GF-D8 (cell line): ENCODE results near the gene DENND1A.
"Not testable (repeated sequence)": the region's sequence is repeated elsewhere in the genome, so short reads cannot be mapped to it uniquely, and the experiment has no call there.

Source experiments
- DNase-seq: peaks from one replicate; lab custom pipeline; 2025; lab: John Stamatoyannopoulos, UW

The DENND1A gene

DNA sequence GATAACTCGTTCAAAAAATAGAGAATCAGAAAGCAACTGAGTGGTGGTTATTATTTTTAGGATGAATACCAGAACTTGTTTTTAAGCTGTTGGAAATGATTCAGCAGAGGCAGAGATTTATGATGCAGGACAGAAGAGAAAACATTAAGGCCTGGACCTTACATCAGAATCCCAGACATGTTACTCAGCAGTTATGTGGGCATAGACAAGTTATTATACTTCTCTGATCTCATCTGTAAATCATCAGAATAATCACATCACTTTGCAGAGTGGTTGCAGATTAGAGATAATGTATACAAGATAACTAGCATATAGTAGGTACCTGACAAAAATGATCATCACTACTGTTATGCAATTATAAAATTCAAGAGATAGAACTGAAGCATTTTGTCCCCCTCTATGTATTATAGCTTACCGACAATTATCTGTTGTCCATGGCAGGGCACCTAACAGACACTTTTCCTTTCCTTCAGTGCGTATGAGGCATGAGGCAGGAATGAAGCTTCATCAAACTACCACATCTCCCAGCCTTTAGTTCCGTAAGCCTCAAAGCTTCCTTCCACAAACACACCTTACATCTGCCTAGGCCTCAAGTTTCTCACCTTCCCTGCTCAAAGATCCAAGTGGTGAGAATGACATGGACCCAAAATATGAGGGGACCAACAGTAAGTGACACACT is 165.9 kb downstream of the DENND1A start:
- DNase-seq = no peak

DNA sequence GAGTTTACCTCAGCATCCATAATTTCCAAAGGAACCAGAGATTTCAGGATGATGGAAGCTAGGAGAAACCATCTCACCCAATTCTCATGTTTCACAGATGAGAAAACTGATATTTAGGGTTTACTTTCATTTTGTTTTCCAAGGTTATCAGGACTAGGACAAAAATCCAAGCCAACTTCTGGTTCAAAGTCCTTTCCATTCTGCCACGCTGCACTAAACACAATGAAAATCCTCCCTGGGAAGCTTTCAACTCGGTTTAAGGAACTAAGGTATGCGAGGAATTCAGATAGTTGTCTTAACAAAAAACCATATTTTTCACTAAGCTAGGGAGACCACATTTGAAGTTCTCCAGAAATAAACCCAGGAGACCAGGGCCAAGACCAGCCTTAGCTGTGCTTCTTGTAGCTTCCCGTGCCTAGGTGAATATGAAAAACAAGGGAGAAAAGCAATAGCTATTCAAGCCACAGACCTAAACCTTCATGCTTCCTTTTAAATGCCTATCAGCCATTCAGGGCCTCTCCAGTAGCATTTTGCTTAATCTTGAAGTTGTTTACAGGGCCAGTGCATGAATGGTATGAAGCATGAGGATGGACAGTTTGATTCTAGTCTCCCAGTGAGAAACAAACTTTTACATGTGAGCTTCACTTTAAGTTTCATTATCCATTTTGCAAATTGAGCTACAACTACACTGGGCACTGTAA is 167.9 kb downstream of the DENND1A start:
- DNase-seq = no peak

DNA sequence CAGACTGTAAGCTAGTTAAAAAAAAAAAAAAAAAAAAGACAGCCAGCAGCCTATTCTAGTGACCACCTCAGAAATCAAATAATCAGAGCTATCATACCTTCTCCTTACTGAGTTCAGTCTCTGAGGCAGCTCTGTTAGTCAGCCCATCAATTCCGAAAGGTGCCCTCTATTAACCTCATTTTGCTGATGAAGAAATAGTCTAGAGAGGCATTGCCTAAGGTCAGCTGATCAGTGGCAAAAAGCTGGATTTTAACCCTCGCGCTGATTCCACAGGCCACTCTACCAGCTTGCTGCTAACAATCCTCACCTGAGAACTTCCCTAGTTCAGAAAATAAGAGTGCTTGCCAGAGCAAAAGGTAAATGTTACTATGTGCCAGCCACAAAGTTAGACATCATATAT is 172.0 kb downstream of the DENND1A start:
- no peak for DNase-seq

DNA sequence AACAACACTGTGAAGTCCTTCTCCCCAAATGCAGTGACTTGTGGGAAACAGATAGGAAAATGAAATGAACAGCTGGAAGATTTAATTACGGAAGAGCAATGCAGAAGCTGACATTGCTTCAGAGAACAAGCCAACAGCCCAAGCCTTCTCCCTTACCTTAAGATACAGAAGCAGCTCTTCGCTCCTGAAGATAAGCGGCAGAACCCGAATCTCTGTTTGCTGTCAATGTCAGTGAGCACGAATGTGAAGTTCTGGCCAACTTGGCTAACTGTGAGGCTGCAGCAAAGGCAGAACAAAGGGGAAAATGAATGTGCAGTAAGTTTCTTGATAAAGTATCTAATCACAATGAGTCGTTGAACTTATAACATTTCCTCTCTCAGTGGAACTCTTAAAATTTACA is 172.4 kb downstream of the DENND1A start:
- DNase-seq = no peak

DNA sequence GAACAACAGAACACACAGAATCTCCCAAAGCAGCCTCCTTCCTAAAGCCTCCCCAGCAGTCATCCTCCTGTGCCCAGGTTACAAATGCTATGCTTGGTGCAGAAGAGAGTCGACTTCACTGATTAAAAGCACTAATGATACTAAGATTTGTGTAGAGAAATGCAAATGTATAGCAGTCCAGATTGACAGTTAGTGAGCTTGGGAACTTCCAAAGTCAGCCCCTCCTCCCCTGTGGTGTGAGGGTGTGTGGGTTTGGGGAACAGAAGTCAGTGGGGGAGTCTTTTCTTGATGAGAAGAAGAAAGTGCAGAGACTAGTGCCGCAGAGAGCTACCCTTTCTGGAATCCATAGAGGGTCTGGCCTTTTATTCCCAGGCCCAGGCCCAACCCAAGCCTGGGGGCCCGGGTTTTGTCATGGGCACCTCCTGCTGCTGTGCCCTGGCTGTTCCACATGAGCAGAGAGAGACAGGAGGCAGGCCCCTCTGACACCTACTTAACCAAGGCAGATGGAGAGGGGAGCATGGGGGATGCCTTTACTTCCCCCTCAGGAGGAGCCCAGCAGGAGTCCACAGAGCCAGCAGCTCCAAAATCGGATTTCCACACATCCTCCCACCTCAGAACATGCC is 173.3 kb downstream of the DENND1A start:
- DNase-seq = no peak

DNA sequence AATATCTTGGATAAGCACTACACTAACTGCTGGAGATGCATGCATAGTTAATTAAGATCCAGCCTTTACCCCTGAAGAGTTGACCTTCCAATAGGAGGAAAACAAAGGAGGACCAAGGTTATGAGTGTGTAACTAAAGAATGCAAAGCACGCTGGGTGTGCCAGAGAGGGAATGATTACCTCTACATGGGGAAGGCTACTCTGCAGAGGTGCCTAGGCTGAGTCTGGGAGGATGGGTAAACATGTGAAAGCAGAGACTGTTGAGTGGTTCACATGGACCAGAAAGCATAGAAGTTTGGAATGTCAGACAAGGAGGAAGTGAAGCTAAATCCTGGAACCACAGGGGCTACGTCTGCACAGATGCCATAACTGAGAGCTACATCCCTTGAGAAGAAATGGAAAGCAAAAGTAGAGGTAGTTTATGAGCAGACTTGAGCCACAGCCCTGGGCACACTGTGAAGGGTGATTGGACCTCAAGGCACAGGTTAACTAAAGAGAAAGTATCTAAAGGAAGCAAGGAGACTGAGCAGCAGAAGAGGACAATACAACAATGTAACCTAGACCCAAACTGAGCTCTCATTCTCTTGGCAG is 176.2 kb downstream of the DENND1A start:
- no peak for DNase-seq

DNA sequence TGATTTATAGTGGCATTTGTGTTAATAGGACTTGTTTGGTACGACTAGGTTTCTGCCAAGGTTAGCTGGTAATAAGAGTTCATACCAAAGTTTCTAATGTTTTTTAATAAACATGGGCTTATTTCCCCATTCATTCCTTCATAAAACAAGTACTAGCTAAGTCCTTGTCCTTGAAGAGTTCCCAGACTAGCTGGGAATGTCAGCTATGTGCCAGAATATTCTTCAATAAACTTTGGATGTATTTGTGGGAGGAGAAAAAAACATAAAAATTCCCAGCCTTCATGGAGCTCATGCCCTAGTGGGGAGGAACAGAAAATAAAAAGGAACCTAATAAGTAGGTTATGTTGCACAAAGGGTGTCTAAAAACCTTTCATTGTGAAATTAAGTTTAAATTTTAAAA is 176.9 kb downstream of the DENND1A start:
- no peak for DNase-seq

DNA sequence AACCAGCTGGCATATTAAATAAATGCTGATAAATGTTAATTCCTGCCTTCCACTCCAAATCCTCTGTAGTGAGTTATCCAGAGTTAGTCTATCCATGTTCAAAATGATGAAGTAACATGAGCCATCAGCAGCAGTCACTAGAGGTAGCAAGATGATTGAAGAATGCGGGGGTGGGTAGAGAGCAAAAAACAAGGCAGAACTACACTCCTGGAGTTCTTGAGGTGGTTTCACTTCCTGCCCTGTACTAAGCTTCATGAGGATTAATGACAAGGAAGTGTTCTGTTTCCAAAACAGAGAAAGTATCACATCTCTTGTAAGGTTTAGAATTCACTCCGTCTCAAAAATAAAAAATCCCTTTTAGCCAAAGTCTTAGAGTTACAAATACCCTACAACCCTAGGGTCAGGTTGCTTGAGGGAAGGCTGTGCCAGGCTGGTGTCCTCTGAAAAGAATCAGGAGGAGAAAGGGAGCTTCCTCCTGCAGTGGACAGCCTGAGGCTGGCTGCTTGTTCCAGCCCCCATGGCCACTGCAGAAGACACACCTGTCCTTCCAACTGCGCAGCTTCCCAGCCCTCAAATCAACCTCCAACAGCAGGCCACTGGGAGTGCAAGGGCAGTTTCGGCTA is 180.2 kb downstream of the DENND1A start:
- DNase-seq = no peak

DNA sequence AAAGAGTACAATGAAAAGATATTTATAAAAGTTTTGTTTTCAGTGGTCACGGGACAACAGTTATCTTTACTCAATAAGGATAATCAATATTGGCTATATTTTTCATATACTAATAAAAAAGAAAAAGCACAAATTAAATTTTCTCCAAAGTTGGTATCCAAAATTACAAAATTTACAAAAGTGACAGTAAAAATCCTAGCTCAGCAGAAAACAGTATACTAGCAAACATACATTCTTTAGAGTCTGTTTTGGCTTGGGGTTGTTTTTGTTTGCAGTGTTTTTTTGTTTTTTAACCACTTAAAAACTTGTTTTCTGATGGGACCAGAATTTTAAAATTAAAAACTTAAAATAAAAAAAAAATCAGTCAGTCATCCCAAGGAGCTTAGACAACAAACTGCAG is 183.2 kb downstream of the DENND1A start:
- DNase-seq = no peak

DNA sequence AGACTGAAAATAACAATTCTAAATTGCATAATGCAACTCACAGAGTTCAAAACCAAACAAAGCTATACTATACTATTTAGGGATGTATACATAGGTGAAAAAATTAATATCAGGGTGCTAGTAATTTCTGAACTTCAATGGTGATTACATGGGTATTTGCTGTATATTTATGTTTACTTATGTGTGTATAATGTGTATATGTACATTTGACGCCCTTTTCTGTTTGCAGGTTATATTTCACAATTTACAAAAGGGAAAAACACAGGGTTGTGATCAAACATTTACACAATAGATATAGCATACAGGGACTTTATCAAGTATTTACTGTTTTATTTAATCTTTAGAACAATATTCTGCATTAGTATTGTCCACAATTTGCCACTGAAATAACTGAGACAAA is 184.0 kb downstream of the DENND1A start:
- DNase-seq = no peak

DNA sequence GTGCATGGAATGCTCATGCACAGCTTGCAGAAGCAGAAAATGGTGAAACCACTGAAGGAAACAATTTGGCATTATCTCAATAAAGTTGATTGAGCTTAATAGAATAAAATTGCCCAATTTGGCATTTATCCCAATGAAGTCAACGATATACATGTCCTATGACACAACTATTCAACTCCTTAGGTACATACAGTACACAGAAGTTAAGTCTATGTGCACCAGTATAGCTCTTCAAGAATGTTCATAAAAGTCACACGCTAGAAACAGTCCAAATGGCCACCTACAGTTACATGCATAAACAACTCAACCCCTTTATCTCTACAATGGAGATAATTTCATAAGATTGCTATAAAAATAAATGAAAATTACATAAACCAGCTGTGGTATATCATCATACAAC is 184.5 kb downstream of the DENND1A start:
- no peak for DNase-seq

DNA sequence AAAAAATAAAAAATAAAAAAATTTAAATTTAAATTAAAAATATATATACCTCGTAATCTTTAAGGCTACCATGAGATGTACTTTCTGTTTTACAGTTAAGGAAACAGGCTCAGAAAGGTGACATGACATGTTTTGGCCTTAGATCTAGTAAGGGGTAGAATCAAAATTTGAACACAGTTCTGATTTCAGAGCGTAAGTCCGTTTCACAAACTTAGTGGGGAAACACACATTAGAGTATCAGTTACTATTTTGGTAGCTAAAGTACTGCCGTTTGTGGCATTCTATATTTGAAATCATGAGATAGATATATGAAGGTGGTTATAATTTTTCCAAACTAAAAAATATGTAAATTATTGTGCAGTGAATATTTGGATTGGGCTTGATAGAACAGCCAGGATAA is 186.2 kb downstream of the DENND1A start:
- no peak for DNase-seq

DNA sequence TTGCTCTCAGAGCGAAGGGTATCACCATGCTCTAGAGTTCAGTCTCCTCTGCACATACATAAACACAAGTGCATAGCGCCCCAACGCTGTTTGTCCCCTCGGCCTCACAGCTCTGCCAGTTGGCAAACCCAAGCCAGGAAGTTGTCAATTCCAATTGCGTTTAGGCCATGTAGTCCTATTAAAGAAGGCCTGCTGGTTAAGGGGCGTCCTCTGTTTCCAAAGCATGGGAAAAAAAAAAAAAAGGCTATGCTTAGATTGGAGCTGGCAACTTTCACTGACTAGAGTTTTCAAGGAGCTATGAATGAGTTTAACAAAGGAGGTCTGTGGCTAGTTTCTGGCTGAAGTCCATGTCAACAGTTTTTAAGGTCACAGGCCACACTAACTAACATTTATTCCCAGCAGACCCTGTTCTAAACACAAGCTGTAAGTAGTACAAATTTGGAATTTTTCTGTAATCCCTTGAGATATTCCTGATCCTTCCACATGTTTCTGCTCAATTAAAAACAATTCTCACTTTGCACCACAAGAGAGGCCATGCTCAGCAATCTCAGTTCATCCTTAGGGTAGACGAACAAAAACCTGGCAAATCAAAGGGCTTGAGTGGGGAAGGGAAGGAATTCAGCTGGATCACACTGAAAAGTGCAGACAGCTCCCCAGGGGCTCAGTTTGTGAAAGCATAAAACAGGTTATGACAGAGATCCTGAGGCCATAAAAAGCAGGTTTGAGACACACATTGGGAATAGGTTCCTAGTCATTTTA is 187.7 kb downstream of the DENND1A start:
- DNase-seq = no peak

DNA sequence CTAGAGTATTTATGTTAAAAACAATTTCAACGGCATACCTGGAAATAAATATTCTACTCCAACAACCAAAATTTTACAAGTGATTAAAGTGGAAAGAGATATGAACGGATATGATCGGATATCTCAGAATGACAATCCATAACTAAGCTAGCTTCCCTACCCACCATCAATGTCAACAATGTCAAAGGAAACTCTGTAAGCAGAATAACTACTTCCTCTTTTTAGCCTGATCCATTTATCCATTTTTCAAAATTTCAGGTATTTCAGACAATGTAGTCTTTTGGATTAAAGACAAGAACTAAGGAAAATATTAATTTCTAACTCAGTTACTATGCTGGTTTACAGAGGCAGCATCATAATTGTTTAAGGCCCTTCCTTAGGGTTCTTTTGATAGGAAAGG is 188.7 kb downstream of the DENND1A start:
- DNase-seq = peak; percentile 25

DNA sequence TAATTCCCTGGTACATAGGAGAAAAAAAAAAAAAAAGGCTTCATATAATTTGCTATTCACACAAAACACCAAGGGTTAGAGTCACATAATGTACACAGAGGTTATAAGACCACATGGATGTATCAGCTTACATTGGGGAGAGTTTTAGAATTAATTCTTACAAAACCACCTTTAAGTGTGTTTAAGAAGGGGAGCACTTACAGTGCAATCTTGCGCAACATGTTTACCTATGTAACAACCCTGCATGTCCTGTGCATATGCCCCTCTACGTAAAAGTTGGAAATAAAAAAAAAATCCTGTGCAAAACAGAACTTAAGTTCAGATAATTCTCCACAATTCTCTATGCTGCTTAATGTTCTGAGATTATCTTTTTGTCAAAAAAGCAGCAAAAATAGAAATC is 190.0 kb downstream of the DENND1A start:
- no peak for DNase-seq

DNA sequence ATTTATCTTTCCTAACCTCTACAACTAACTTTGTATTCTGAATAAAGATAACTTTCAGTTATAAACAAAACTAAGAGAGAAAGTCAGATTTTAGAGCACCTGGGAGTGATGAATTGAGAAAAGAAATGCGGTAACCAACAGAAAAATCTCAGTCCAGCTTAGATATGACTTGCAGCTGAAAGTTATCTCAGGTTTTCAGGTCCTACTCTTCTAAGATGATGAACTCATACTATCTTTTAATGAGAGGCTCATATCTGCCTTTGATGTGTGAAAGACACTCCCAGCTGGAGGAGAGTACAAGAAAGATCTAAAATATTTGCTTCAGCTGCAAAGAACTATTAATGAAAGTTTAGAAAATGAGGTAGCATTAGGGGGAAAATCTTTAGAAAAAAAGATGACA is 190.5 kb downstream of the DENND1A start:
- DNase-seq = no peak

DNA sequence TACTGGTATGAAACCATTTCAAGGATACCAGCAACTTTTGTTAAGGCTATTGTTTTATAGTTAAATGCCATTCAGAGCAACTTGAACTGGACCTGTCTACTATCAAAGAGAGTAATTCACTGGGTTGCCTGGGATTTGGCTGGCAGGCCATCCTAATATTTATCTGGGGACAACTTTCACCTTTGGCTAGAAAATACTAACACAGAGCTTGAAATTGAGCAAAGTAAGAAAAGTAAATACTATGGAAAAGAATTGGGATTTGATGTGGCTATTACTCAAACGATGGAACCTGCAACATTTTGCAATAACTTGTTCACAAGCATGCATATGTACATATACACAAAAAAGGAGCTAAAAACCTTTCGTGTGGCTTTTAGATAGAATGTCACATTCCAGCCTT is 191.3 kb downstream of the DENND1A start:
- no peak for DNase-seq

DNA sequence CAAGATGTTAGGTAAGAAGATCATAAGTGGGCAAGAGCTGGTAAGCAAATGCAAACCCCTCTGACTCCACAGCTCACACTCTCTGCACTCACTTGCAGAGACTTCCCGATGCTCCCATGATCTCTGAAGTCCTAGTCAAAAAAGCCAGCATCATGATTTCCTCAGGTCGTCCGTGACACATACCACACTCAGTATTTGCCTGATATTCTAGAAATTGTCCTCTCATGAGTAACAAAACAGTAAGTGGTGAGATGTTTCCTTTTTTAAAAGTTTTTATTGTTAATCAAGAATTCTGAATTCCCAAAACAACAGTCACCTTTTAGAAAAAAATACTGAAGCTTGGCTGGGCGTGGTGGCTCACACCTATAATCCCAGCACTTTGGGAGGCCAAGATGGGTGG is 194.6 kb downstream of the DENND1A start:
- no peak for DNase-seq

DNA sequence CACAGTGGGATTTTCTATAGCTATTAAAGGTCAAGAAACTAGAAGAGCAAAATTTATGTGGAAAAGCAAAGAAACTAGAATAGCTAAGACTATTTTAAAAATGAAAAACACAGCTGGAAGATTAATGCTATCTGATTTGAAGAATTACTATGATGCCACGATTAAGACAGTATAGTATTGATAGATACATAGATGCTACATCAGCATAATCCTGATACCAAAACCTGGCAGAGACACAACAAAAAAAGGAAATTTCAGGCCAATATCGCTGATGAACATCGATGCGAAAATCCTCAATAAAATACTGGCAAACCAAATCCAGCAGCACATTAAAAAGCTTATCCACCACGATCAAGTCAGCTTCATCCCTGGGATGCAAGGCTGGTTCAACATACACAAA is 201.4 kb downstream of the DENND1A start:
- DNase-seq = not testable (repeated sequence)

DNA sequence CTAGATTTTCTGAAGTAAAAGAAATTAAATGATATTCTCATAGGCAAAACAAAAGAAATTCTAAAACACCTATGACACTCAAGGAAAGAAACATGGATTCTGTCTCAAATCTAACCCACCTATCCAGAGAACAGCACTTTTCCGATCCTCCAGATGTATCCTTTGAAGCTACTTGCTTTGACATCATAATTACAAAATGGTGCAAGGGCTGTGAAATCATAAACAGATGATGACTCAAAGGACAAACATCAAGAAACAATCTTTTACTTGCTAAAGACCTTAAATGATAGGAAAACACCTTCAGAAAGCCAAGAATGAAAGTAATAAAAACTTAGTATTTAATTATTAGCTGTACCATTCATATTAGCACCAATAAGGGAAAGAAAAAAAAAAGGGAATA is 202.6 kb downstream of the DENND1A start:
- no peak for DNase-seq

DNA sequence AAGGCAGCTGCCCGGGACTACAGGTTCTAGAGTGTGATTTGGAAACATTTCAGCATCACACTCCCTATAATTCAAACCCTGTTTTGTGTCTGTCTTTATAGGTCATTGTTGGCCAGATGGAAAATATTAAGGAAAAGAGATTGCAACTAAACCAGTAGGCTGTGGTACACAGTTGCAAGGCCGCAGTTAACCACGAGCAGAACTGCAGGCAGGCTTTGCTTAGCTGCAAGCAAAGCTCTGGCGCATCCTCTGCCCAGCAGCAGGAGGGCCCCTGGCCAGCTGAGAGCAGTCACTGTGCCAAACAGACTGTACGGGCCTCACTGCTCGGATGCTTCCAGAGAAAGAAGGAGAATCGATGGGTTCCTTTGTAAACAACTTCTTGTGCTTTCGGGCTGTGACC is 204.5 kb downstream of the DENND1A start:
- no peak for DNase-seq

DNA sequence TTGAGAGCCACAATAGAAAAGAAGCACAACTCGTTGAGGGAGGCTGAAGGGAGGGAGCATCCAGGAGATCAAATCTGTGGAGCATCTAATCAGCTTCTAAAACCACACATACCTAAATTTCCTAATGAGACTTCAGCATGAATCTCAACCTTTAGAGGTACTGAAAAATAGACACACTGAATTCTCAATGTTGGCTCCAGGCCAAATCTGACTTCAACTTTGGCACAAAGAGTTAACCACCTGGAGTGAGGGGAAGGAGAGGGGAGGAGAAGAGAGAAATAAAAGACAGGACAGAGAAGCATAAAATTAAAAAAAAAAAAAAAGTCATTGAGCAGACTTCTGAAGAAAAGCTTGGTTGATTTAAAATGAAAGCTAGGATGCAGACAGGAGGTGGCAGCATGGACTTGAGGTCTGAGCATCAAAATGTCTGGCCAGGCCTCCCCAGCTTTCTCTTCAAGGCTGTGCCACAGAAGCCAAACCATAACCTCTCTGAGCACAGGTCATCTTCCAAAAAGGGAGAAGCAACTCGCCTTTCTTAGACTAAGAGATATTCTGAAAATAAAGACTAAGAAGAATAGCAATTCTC is 205.6 kb downstream of the DENND1A start:
- DNase-seq = no peak
